Ishikawa (cell line): ENCODE data around the gene LAMTOR3.

Experiments
- CEBPB ChIP-seq: IDR thresholded peaks from 2 replicates; pipeline ENCODE4 v1.6.1; 2012
- CREB1 ChIP-seq: IDR thresholded peaks from 2 replicates; pipeline ENCODE4 v1.6.1; 2012; ENCODE audit warnings: low read depth
- EGR1 ChIP-seq: IDR thresholded peaks from 2 replicates; pipeline ENCODE4 v1.6.1; 2012
- EP300 ChIP-seq: IDR thresholded peaks from 2 replicates; pipeline ENCODE4 v1.6.1; 2012; ENCODE audit warnings: borderline replicate concordance
- FOXM1 ChIP-seq: IDR thresholded peaks from 2 replicates; pipeline ENCODE4 v1.6.1; 2012; ENCODE audit warnings: low read depth, borderline replicate concordance
- NFIC ChIP-seq: IDR thresholded peaks from 2 replicates; pipeline ENCODE4 v1.6.1; 2012
- RAD21 ChIP-seq: IDR thresholded peaks from 2 replicates; pipeline ENCODE4 v1.6.1; 2012; ENCODE audit warnings: low read depth
- TAF1 ChIP-seq: IDR thresholded peaks from 2 replicates; pipeline ENCODE4 v1.6.1; 2012; ENCODE audit warnings: low read depth, mild to moderate bottlenecking
- TCF12 ChIP-seq: IDR thresholded peaks from 2 replicates; pipeline ENCODE4 v1.6.1; 2012; ENCODE audit warnings: low read depth
- TEAD4 ChIP-seq: IDR thresholded peaks from 2 replicates; pipeline ENCODE4 v1.6.1; 2012
- YY1 ChIP-seq: IDR thresholded peaks from 2 replicates; pipeline ENCODE4 v1.6.1; 2012; ENCODE audit warnings: low read depth
- TF ChIP-seq, protein P1 (sequence below): IDR thresholded peaks from 2 replicates; pipeline ENCODE4 v1.6.1; 2012; ENCODE audit warnings: low read depth, mild to moderate bottlenecking
- TF ChIP-seq, protein P2 (sequence below): IDR thresholded peaks from 2 replicates; pipeline ENCODE4 v1.6.1; 2012

GRCh38 chr4:99921174-99921573, 26.9 kb upstream of the LAMTOR3 start:
- no peak for TF ChIP-seq EGR1
- no peak for TF ChIP-seq CEBPB
- no peak for TF ChIP-seq TCF12
- no peak for TF ChIP-seq EP300
- TF ChIP-seq, protein P1, sequence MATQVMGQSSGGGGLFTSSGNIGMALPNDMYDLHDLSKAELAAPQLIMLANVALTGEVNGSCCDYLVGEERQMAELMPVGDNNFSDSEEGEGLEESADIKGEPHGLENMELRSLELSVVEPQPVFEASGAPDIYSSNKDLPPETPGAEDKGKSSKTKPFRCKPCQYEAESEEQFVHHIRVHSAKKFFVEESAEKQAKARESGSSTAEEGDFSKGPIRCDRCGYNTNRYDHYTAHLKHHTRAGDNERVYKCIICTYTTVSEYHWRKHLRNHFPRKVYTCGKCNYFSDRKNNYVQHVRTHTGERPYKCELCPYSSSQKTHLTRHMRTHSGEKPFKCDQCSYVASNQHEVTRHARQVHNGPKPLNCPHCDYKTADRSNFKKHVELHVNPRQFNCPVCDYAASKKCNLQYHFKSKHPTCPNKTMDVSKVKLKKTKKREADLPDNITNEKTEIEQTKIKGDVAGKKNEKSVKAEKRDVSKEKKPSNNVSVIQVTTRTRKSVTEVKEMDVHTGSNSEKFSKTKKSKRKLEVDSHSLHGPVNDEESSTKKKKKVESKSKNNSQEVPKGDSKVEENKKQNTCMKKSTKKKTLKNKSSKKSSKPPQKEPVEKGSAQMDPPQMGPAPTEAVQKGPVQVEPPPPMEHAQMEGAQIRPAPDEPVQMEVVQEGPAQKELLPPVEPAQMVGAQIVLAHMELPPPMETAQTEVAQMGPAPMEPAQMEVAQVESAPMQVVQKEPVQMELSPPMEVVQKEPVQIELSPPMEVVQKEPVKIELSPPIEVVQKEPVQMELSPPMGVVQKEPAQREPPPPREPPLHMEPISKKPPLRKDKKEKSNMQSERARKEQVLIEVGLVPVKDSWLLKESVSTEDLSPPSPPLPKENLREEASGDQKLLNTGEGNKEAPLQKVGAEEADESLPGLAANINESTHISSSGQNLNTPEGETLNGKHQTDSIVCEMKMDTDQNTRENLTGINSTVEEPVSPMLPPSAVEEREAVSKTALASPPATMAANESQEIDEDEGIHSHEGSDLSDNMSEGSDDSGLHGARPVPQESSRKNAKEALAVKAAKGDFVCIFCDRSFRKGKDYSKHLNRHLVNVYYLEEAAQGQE: no peak
- TF ChIP-seq TAF1: no peak
- TF ChIP-seq, protein P2, sequence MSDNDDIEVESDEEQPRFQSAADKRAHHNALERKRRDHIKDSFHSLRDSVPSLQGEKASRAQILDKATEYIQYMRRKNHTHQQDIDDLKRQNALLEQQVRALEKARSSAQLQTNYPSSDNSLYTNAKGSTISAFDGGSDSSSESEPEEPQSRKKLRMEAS: no peak
- no peak for TF ChIP-seq YY1
- TF ChIP-seq RAD21: no peak
- no peak for TF ChIP-seq FOXM1
- no peak for TF ChIP-seq CREB1
- no peak for TF ChIP-seq NFIC
- no peak for TF ChIP-seq TEAD4
